Epithelial cell of esophagus (primary cell): ENCODE results near the gene PIP5K1B.

Source experiments
- DNase-seq: peaks from one replicate; pipeline ENCODE4 v3.0.0; 2010; ENCODE audit warnings: low read depth
- H3K4me3 ChIP-seq: 2 replicates; pipeline ENCODE4 v1.5.1; 2011; ENCODE audit warnings: mild to moderate bottlenecking, low read length, control low read depth
- CTCF ChIP-seq: IDR thresholded peaks from 2 replicates; pipeline ENCODE4 v1.5.1; 2011; ENCODE audit warnings: low read depth, mild to moderate bottlenecking, low read length, control low read depth, inconsistent platforms; ENCODE audit not compliant: insufficient read depth; ENCODE audit errors: missing control alignments

The PIP5K1B gene

GRCh38 chr9:69027355-69028097, 322.5 kb downstream of the PIP5K1B start:
- TF ChIP-seq CTCF, result peak; percentile 89
- H3K4me3 ChIP-seq, result no peak overlapping the region
- DNase-seq, result peak; percentile 68

DNA sequence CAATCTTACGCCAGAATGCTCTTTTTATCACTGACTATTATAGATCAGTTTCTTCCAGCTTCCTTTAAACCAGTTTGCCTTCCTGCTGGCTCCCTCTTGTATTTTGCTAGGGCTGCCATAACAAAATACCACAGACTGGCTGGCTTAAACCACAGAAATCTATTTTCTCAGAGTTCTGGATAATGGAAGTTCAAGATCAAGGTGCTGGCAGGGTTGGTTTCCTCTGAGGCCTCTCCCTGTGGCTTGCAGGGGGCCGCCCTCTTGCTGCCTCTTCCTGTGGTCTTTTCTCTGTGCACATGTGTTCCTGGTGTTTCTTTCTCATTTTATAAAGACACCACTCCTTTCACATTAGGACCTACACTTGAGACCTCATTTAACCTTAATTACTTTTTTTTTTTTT, 323.7 kb downstream of the PIP5K1B start:
- H3K4me3 ChIP-seq, result no peak overlapping the region
- TF ChIP-seq CTCF, result no peak
- DNase-seq, result no peak

GRCh38 chr9:69029535-69029934, 324.5 kb downstream of the PIP5K1B start:
- no peak for TF ChIP-seq CTCF

DNA sequence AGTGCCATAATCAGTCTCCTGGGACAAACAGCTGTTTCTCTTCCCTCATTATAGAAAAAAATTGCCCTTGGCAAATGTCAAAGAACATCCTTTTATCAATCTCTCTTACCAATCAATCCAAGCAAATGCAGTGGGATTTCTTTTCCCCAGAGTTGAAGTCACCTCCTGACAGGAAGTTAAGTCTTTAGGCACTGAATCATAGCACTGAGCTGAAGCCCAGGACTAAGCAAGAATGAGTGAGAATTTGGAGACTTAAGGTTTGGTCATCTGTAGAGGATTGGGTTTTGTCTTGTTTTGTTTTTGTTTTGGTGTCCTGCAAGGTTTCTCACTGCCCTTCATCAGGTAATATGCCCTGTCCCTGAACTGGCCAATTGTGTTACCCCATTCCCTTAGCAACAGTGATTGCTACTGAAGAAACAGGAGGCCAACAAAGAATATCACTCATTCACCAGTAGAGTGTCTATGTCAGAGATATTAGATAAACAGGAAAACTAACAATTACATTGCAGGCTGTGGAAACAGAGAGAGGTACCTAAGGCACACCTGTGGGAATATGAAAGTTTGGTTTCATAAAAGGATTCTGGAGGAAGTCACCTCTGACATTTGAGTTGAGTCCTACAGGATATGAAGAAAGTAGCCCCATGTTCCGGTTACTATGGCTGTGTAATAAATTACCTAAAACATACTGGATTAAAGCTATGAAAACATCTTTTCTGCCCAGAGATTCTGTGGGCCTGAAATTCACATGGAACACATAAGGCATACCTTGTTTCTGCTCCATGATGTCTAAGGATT, 326.0 kb downstream of the PIP5K1B start:
- TF ChIP-seq CTCF, result no peak
- no peak overlapping the region for H3K4me3 ChIP-seq
- peak; percentile 44 for DNase-seq

More at GRCh38 chr9:69029535-69029934, 324.5 kb downstream of the PIP5K1B start:
- no peak overlapping the region for H3K4me3 ChIP-seq
- DNase-seq, result no peak

DNA sequence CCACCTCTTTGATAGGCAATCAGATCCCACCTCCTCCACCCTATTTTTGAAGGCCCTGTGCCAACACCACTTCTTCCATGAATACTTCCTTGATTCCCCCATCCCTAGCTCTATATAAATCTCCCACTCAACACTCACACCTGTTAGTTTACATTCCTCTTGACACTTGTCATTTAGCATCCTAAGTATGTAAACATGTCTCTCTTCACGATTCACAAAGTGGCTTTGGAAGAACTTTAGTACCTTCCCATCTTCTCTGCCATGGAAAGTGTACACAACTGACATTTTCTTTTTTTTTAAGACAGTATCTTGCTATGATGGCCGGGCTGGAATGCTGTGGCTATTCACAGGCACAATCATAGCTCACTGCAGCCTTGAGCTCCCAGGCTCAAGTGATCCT, 329.0 kb downstream of the PIP5K1B start:
- peak; percentile 18 for DNase-seq
- H3K4me3 ChIP-seq, result no peak overlapping the region
- TF ChIP-seq CTCF, result no peak

DNA sequence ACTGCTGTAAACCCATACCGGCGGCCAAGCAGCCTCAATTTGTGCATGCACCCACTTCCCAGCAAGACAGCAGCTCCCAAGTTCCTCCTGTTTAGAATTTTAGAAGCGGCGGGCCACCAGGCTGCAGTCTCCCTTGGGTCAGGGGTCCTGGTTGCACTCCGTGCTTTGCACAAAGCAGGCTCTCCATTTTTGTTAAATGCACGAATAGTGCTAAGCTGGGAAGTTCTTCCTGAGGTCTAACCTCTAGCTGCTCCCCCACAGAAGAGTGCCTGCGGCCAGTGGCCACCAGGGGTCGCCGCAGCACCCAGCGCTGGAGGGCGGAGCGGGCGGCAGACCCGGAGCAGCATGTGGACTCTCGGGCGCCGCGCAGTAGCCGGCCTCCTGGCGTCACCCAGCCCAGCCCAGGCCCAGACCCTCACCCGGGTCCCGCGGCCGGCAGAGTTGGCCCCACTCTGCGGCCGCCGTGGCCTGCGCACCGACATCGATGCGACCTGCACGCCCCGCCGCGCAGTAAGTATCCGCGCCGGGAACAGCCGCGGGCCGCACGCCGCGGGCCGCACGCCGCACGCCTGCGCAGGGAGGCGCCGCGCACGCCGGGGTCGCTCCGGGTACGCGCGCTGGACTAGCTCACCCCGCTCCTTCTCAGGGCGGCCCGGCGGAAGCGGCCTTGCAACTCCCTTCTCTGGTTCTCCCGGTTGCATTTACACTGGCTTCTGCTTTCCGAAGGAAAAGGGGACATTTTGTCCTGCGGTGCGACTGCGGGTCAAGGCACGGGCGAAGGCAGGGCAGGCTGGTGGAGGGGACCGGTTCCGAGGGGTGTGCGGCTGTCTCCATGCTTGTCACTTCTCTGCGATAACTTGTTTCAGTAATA, 330.6 kb downstream of the PIP5K1B start, which contains the start of gene FXN:
TSS of gene FXN (plus strand) at position 315 of the 871 bp plus-strand sequence. CDS start at position 346, 31 bp downstream.
- peak; percentile 84 for DNase-seq
- peak; percentile 87 for TF ChIP-seq CTCF
- H3K4me3 ChIP-seq, result peak within 1 kb of the TSS; percentile 89
